Measurements from ENCODE around the gene SCAMP1.

Gene SCAMP1

DNA sequence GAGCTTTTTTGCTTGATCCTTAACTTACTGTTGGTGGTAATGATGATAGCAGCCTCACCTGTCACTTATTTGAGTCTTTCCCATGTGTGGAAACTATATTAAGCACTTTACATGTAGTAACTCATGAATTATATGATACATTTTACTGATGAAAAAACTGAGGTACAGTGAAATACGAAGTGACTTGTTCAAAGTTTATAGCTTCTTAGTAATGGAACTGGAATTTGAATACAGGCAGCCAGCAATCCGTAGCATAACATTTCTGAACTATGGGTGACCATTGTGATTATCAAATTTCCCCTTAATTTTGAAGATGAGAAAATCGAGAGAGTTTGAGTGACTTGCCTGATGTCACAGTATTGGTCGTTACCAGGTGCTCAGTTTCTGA is 17.3 kb downstream of the SCAMP1 start:
- TF ChIP-seq GATA2 (IDR thresholded peaks at IDR 0.05; ENCODE audit: low read depth, low read length) (no peak), GATA3 (IDR thresholded peaks at IDR 0.05; ENCODE audit: low read depth, low read length) (no peak)

- TF ChIP-seq GATA3 (IDR thresholded peaks at IDR 0.05; ENCODE audit: low read depth, low read length) (no peak), GATA2 (IDR thresholded peaks at IDR 0.05; ENCODE audit: low read depth, low read length) (no peak)
Observed at GRCh38 chr5:78387468-78388153, 27.2 kb downstream of the SCAMP1 start.

GRCh38 chr5:78397831-78398230 is 37.4 kb downstream of the SCAMP1 start:
- TF ChIP-seq GATA2 (IDR thresholded peaks at IDR 0.05; ENCODE audit: low read depth, low read length): no peak
- no peak for TF ChIP-seq GATA3 (IDR thresholded peaks at IDR 0.05; ENCODE audit: low read depth, low read length)

- TF ChIP-seq GATA2 (IDR thresholded peaks at IDR 0.05; ENCODE audit: low read depth, low read length): no peak
- no peak for TF ChIP-seq GATA3 (IDR thresholded peaks at IDR 0.05; ENCODE audit: low read depth, low read length)
Observed at GRCh38 chr5:78399116-78399515, 38.7 kb downstream of the SCAMP1 start.

DNA sequence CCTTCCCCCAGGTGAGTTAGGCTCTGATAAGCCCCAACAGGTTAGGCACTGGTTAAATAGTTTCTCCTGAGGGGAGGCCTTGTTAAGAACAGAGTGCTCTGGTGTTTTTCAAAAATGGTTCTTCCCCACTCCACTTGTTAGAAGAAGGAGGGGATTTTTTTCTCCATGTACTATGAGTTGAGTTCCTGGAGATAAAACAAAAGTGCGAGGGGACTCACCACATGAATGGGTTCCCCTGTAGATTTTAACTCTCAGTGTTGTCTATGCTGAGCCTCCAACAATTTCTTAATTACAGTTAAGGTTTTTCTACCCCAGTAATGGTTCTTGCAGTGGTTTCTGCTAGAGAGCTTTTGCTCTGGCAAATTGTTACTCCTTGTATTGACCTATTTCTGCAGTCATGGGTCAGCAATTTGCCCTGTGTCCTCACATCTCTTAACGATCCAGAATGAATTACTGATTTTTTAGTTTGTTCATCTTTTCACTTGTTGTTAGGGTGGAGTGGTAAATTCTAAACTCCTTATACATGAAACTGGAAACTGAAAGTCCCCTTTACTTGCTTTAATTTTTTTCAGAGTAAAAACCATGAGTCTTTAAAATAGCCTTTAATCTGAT is 44.4 kb downstream of the SCAMP1 start:
- TF ChIP-seq GATA2 (IDR thresholded peaks at IDR 0.05; ENCODE audit: low read depth, low read length) (no peak), GATA3 (IDR thresholded peaks at IDR 0.05; ENCODE audit: low read depth, low read length) (no peak)

GRCh38 chr5:78405829-78406750 is 45.7 kb downstream of the SCAMP1 start:
- TF ChIP-seq GATA3 (IDR thresholded peaks at IDR 0.05; ENCODE audit: low read depth, low read length) (no peak), GATA2 (IDR thresholded peaks at IDR 0.05; ENCODE audit: low read depth, low read length) (no peak)

DNA sequence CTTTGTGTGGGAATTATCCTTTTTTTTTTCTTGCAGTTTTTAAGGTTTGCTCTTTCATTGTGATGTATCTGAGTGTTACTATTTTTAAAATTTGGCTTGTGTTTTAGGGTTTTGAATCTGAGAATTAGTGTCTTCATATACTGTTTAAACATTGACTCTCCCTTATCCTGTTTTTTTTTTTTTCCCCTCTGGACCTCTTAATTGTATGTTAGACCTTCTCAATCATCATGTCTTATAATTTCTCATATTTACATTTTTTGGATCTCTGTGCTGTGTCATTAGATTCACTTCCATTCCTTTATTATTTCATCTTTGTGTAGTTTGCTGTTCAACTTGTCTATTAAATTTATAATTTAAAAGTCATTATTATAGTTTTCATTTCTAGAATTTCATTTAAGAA is 47.0 kb downstream of the SCAMP1 start:
- no peak for TF ChIP-seq GATA3 (IDR thresholded peaks at IDR 0.05; ENCODE audit: low read depth, low read length)
- no peak for TF ChIP-seq GATA2 (IDR thresholded peaks at IDR 0.05; ENCODE audit: low read depth, low read length)

- TF ChIP-seq GATA2 (IDR thresholded peaks at IDR 0.05; ENCODE audit: low read depth, low read length) (no peak), GATA3 (IDR thresholded peaks at IDR 0.05; ENCODE audit: low read depth, low read length) (no peak)
Observed at GRCh38 chr5:78411586-78411985, 51.2 kb downstream of the SCAMP1 start.

- TF ChIP-seq GATA2 (IDR thresholded peaks at IDR 0.05; ENCODE audit: low read depth, low read length): no peak
- no peak for TF ChIP-seq GATA3 (IDR thresholded peaks at IDR 0.05; ENCODE audit: low read depth, low read length)
Observed at GRCh38 chr5:78416677-78417425, 56.4 kb downstream of the SCAMP1 start.

DNA sequence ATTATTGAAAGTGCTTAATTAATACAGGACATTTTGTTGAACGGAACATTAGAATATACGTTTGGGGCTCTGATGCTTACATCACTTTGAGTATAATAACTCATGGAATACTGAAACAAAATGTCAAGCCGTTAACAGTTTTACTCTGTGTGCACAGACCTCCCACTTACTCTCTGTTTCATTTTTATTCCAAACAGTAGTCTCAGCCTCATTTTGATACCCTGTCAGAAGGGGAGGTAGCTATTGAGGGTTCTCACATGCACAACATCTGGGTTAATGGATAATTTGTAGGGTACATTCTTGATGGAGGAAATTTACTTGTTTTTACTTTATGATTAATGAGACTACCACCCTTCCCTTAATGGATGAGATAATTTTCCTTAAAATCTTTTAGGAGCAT is 59.0 kb downstream of the SCAMP1 start:
- no peak for TF ChIP-seq GATA2 (IDR thresholded peaks at IDR 0.05; ENCODE audit: low read depth, low read length)
- no peak for TF ChIP-seq GATA3 (IDR thresholded peaks at IDR 0.05; ENCODE audit: low read depth, low read length)

- TF ChIP-seq GATA3 (IDR thresholded peaks at IDR 0.05; ENCODE audit: low read depth, low read length) (no peak), GATA2 (IDR thresholded peaks at IDR 0.05; ENCODE audit: low read depth, low read length) (no peak)
Observed at GRCh38 chr5:78420548-78420947, 60.1 kb downstream of the SCAMP1 start.

- no peak for TF ChIP-seq GATA2 (IDR thresholded peaks at IDR 0.05; ENCODE audit: low read depth, low read length)
- no peak for TF ChIP-seq GATA3 (IDR thresholded peaks at IDR 0.05; ENCODE audit: low read depth, low read length)
Observed at GRCh38 chr5:78424665-78425064, 64.2 kb downstream of the SCAMP1 start.

DNA sequence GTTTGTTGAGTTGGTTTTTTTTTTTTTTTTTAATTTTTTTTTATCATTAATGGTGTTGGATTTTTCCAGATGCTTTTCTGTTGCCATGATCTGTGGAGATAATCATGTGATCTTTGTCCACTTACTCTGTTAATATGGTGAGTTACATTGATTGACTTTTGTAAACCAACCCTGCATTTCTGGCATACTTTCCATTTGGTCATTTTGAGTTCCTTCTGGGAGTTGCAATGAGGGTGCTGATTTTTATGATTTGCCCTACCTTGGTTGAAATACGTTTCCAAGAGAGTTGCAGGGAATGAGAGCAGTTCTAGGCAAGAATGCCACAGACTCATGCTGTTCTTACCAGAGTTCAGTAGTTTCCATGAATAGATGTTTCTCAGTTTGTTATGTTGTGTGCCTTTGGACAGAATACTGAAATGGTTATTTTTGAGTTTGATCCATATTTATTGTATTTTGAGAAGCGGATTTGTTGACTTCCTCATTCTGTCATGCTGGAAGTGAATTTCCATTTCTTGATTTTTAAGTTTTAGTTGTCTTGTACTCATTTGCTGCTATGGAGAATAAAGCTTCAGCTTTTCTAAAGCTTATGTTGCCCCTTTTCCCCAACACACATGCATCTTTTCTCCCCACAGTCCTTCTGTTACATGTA is 69.0 kb downstream of the SCAMP1 start:
- no peak for TF ChIP-seq GATA3 (IDR thresholded peaks at IDR 0.05; ENCODE audit: low read depth, low read length)

All from SH-SY5Y (cell line).